GM12892 (cell line): Measurements from ENCODE around the gene ACSS1.

Experiments used
- POLR2A ChIP-seq: IDR thresholded peaks from 2 replicates; pipeline ENCODE4 v1.6.1; 2011; ENCODE audit warnings: low read depth, low read length, control low read depth
- POLR2AphosphoS5 ChIP-seq: IDR thresholded peaks from 2 replicates; pipeline ENCODE4 v1.6.1; 2011; ENCODE audit warnings: low read depth, low read length, control low read depth
- TAF1 ChIP-seq: IDR thresholded peaks from 2 replicates; pipeline ENCODE4 v1.6.1; 2011; ENCODE audit warnings: low read depth, mild to moderate bottlenecking, control low read depth, low read length, borderline replicate concordance

GRCh38 chr20:25008388-25009217, 49.3 kb downstream of the ACSS1 start:
- TF ChIP-seq POLR2AphosphoS5, result no peak
- no peak for TF ChIP-seq POLR2A
- TF ChIP-seq TAF1, result no peak
